GDM1 (cell line): Measurements from ENCODE around the gene UBA1.

Source experiments
- DNase-seq: peaks from one replicate; lab custom pipeline; 2025; lab: John Stamatoyannopoulos, UW

UBA1 gene

GRCh38 chrX:47187106-47187677, 6.4 kb upstream of the UBA1 start:
- no peak for DNase-seq

- no peak for DNase-seq
Observed at GRCh38 chrX:47189906-47190305, 3.7 kb upstream of the UBA1 start.

GRCh38 chrX:47190445-47191269, 3.0 kb upstream of the UBA1 start:
- DNase-seq, result peak; percentile 85

- DNase-seq, result no peak
Observed at GRCh38 chrX:47191331-47191730, 2.3 kb upstream of the UBA1 start.

GRCh38 chrX:47191806-47192401, 1.7 kb upstream of the UBA1 start:
- DNase-seq, result no peak

GRCh38 chrX:47194194-47194787, 662 bp downstream of the UBA1 start:
- DNase-seq, result no peak

- no peak for DNase-seq
Observed at GRCh38 chrX:47196098-47196497, 2.5 kb downstream of the UBA1 start.

GRCh38 chrX:47197526-47197925, 3.9 kb downstream of the UBA1 start:
- no peak for DNase-seq

GRCh38 chrX:47198026-47198686, 4.5 kb downstream of the UBA1 start:
- no peak for DNase-seq

GRCh38 chrX:47198687-47199080, 5.1 kb downstream of the UBA1 start:
- no peak for DNase-seq

- no peak for DNase-seq
Observed at GRCh38 chrX:47199286-47199685, 5.7 kb downstream of the UBA1 start.

- DNase-seq, result no peak
Observed at GRCh38 chrX:47200385-47201150, 6.9 kb downstream of the UBA1 start.

GRCh38 chrX:47201345-47201944, 7.8 kb downstream of the UBA1 start:
- no peak for DNase-seq

- DNase-seq, result no peak
Observed at GRCh38 chrX:47202316-47202715, 8.7 kb downstream of the UBA1 start.

- DNase-seq, result no peak
Observed at GRCh38 chrX:47202877-47203276, 9.2 kb downstream of the UBA1 start.

GRCh38 chrX:47204970-47205369, 11.3 kb downstream of the UBA1 start:
- no peak for DNase-seq

- DNase-seq, result no peak
Observed at GRCh38 chrX:47206316-47206715, 12.7 kb downstream of the UBA1 start.

GRCh38 chrX:47208108-47208507, 14.5 kb downstream of the UBA1 start:
- no peak for DNase-seq

- no peak for DNase-seq
Observed at GRCh38 chrX:47209508-47210238, 16.0 kb downstream of the UBA1 start.

GRCh38 chrX:47210661-47211425, 17.2 kb downstream of the UBA1 start:
- no peak for DNase-seq
